GM21360 (cell line): Measurements from ENCODE around the gene HOXB3.

Source experiments
- ATAC-seq: cut with Tn5 transposase; IDR thresholded peaks from one replicate; pipeline ENCODE4 v1.9.1; 2021; ENCODE audit warnings: mild to moderate bottlenecking, moderate library complexity; ENCODE audit not compliant: unreplicated experiment

HOXB3 gene

GRCh38 chr17:48613862-48614694, 24.0 kb upstream of the HOXB3 start:
- no peak for ATAC-seq

GRCh38 chr17:48612854-48613691, 23.0 kb upstream of the HOXB3 start:
- ATAC-seq = no peak

GRCh38 chr17:48612456-48612853, 22.4 kb upstream of the HOXB3 start:
- ATAC-seq = no peak

- ATAC-seq = no peak
These were observed 21.8 kb upstream of the HOXB3 start for GRCh38 chr17:48611681-48612455.

GRCh38 chr17:48611213-48611612, 21.2 kb upstream of the HOXB3 start:
- no peak for ATAC-seq

- no peak for ATAC-seq
These were observed 20.5 kb upstream of the HOXB3 start, which contains the start of gene HOXB7 for GRCh38 chr17:48610282-48611211. HOXB7 (minus strand) TSS chr17:48611017; CDS start chr17:48610918, 99 bp downstream.

- no peak for ATAC-seq
These were observed 19.8 kb upstream of the HOXB3 start for GRCh38 chr17:48609759-48610281.

- ATAC-seq = no peak
These were observed 19.0 kb upstream of the HOXB3 start for GRCh38 chr17:48609033-48609432.

- ATAC-seq = no peak
These were observed 18.4 kb upstream of the HOXB3 start for GRCh38 chr17:48608494-48608834.

GRCh38 chr17:48606892-48607614, 17.0 kb upstream of the HOXB3 start:
- no peak for ATAC-seq

- no peak for ATAC-seq
These were observed 16.2 kb upstream of the HOXB3 start for GRCh38 chr17:48605991-48606891.

- ATAC-seq = no peak
These were observed 15.4 kb upstream of the HOXB3 start for GRCh38 chr17:48605409-48605919.

- ATAC-seq = no peak
These were observed 14.8 kb upstream of the HOXB3 start, which contains the start of gene HOXB6 for GRCh38 chr17:48604770-48605329. HOXB6 (minus strand) TSS chr17:48604986; CDS start chr17:48598150, 6,836 bp downstream.

- no peak for ATAC-seq
These were observed 14.1 kb upstream of the HOXB3 start for GRCh38 chr17:48603959-48604769.

- ATAC-seq = no peak
These were observed 11.7 kb upstream of the HOXB3 start for GRCh38 chr17:48601539-48602425.

GRCh38 chr17:48601207-48601538, 11.1 kb upstream of the HOXB3 start:
- no peak for ATAC-seq
